ENCODE data around the gene IL1RAPL2.
"Not testable (repeated sequence)": the region's sequence is repeated elsewhere in the genome, so short reads cannot be mapped to it uniquely, and the experiment has no call there.

The IL1RAPL2 gene

GRCh38 chrX:105773801-105774200 lies 1207.8 kb downstream of the IL1RAPL2 start:
- H3K9me3 ChIP-seq (ENCODE audit: low read length) = no peaks in the 10 kb centered on the region
- peaks cover 2% of the 10 kb centered on the region for H3K27me3 ChIP-seq (ENCODE audit: insufficient read depth, low read length)
- no peak overlapping the region for H2AFZ ChIP-seq (ENCODE audit: low read depth, low read length)
- H3K36me3 ChIP-seq (ENCODE audit: insufficient read depth, low read length) = no peaks in the 10 kb centered on the region
- no peak overlapping the region for H3K4me3 ChIP-seq (ENCODE audit: low read length)
- no peaks in the 10 kb centered on the region for H3K4me1 ChIP-seq (ENCODE audit: insufficient read depth, low read length)

GRCh38 chrX:105775679-105776078 lies 1209.7 kb downstream of the IL1RAPL2 start:
- H3K4me1 ChIP-seq (ENCODE audit: insufficient read depth, low read length) = no peaks in the 10 kb centered on the region
- H3K36me3 ChIP-seq (ENCODE audit: insufficient read depth, low read length) = no peaks in the 10 kb centered on the region
- H3K4me3 ChIP-seq (ENCODE audit: low read length) = no peak overlapping the region
- peaks cover 2% of the 10 kb centered on the region for H3K27me3 ChIP-seq (ENCODE audit: insufficient read depth, low read length)
- no peak overlapping the region for H2AFZ ChIP-seq (ENCODE audit: low read depth, low read length)
- no peaks in the 10 kb centered on the region for H3K9me3 ChIP-seq (ENCODE audit: low read length)

- H3K9me3 ChIP-seq (ENCODE audit: low read length) = no peaks in the 10 kb centered on the region
- no peaks in the 10 kb centered on the region for H3K27me3 ChIP-seq (ENCODE audit: insufficient read depth, low read length)
Observed at GRCh38 chrX:105781804-105782203, 1215.8 kb downstream of the IL1RAPL2 start.

GRCh38 chrX:105796877-105797276 lies 1230.9 kb downstream of the IL1RAPL2 start:
- not testable (repeated sequence) for H2AFZ ChIP-seq (ENCODE audit: low read depth, low read length); H3K9me3 ChIP-seq (ENCODE audit: low read length); H3K4me3 ChIP-seq (ENCODE audit: low read length); H3K4me1 ChIP-seq (ENCODE audit: insufficient read depth, low read length); H3K36me3 ChIP-seq (ENCODE audit: insufficient read depth, low read length); H3K27me3 ChIP-seq (ENCODE audit: insufficient read depth, low read length)

More at GRCh38 chrX:105781804-105782203, 1215.8 kb downstream of the IL1RAPL2 start:
- Histone ChIP-seq H3K4me1 (ENCODE audit: insufficient read depth, low read length) (no peaks in the 10 kb centered on the region), H2AFZ (ENCODE audit: low read depth, low read length) (no peak overlapping the region), H3K36me3 (ENCODE audit: insufficient read depth, low read length) (no peaks in the 10 kb centered on the region), H3K4me3 (ENCODE audit: low read length) (no peak overlapping the region)

GRCh38 chrX:105803891-105804290 lies 1237.9 kb downstream of the IL1RAPL2 start:
- Histone ChIP-seq H3K4me1 (ENCODE audit: insufficient read depth, low read length) (no peaks in the 10 kb centered on the region), H3K9me3 (ENCODE audit: low read length) (no peaks in the 10 kb centered on the region), H3K36me3 (ENCODE audit: insufficient read depth, low read length) (no peaks in the 10 kb centered on the region), H2AFZ (ENCODE audit: low read depth, low read length) (no peak overlapping the region), H3K27me3 (ENCODE audit: insufficient read depth, low read length) (no peaks in the 10 kb centered on the region), H3K4me3 (ENCODE audit: low read length) (no peak overlapping the region)

- H3K9me3 ChIP-seq (ENCODE audit: low read length); H3K36me3 ChIP-seq (ENCODE audit: insufficient read depth, low read length); H3K27me3 ChIP-seq (ENCODE audit: insufficient read depth, low read length); H2AFZ ChIP-seq (ENCODE audit: low read depth, low read length); H3K4me3 ChIP-seq (ENCODE audit: low read length); H3K4me1 ChIP-seq (ENCODE audit: insufficient read depth, low read length): not testable (repeated sequence)
Observed at GRCh38 chrX:105805655-105806054, 1239.7 kb downstream of the IL1RAPL2 start.

- no peaks in the 10 kb centered on the region for H3K4me1 ChIP-seq (ENCODE audit: insufficient read depth, low read length)
- H3K4me3 ChIP-seq (ENCODE audit: low read length) = no peak overlapping the region
- no peaks in the 10 kb centered on the region for H3K9me3 ChIP-seq (ENCODE audit: low read length)
- H3K36me3 ChIP-seq (ENCODE audit: insufficient read depth, low read length) = no peaks in the 10 kb centered on the region
- H2AFZ ChIP-seq (ENCODE audit: low read depth, low read length) = no peak overlapping the region
- H3K27me3 ChIP-seq (ENCODE audit: insufficient read depth, low read length) = peaks cover 30% of the 10 kb centered on the region
Observed at GRCh38 chrX:105816517-105816916, 1250.5 kb downstream of the IL1RAPL2 start.

All from neuron (in vitro differentiated cells).